ENCODE measurements around the gene ZNF275. TPM values are rescaled to one million over a fixed set of nuclear protein-coding genes. Genes with fewer than 3 reads are reported as not detected.
"Not testable (repeated sequence)": the region's sequence is repeated elsewhere in the genome, so short reads cannot be mapped to it uniquely, and the experiment has no call there.

Gene ZNF275
- polyA plus RNA-seq, 3 donors: 19.2 to 22.6 (median 21.0) TPM

DNA sequence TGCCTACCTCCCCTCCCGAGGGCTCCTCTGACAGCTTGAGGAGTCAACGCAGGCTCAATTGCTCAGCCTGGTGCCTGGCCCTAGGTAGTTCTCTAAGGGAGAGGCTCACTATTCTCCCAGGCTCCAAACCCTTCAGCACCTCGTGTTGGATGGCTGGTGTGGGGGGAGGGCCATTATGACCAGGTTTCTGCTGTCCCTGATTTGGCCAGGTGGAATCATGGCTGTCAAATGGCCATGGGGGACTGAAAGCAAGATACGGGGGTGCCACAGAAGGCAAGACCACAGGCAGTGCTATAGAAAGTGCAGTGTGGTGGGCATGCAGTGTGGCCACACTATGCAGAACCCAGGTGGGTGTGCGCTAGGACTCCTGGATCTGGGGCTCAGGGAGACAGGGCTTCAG, 21.9 kb upstream of the ZNF275 start:
- DNase-seq: no peak

DNA sequence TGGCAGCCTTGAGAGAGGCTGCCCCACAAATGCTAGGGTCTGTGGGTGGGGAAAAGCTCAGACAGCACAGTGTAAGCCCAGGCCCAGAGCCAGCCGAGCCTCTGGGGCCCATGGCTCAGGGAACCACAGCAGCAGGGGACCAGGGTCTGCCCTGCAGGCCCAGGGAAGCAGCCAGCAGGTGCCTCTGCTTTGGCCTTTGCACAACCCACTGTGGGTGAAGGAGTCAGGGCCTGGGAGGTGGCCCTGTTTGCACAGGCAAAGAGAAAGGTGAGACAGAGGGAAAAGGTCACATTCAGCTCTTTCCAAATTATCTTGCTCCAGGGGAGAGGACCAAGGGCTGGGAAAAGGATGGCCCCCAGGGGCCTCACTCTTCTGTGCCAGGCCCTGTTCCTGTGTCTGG, 21.1 kb upstream of the ZNF275 start:
- no peak for DNase-seq

DNA sequence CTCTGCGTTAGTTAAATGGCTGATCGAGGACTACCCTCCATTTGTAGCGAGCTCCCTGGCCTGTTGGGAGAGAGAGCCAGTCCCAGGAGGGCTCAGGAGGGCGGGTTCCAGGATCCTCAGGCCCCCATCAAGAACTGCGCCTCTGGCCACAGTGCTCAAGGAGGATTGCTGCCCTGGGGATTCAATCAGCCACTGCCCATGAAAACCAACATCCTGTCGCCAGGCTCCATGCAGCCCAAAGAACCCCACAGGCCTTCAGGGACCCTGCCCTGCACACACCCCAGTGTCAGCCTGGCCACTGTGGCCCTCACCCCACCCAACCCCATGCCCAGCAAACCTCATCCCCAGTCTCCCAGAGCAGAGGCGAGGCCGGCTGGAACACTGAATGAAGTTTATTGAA, 16.6 kb upstream of the ZNF275 start:
- no peak for DNase-seq

DNA sequence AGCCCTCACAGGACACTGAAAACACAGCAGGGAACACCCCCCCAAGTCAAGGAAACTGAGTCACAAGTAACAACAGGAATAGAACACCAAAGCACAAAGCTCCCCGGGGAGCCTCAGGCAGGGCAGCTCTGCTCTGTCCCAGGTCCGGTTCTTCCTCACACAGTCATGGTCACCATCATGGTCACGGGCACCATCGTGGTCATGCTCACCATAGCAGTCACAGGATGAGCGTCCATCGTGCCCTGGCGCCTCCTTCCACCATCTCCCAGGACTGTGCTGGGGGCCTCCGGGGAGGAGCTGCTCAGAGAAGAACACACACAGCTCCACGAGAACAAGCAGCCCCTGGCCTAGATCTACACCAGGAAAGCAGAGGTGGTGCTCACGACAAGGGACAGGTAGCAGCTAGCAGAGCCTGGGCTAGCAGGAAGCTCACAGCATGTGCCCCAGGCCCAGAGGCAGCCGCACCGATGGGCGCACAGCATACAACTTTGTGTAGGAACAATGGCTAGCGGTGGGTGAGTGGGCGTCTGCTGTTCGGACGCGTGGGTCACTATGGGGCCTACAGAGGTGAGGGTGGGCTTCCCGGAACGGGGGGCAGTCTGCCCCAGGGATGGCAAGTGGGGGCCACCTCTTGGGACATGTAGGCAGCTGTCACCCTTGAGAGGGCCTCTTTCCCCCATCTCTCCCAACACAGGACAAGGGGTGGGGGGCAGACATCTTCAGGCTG, 15.8 kb upstream of the ZNF275 start:
- no peak for DNase-seq

DNA sequence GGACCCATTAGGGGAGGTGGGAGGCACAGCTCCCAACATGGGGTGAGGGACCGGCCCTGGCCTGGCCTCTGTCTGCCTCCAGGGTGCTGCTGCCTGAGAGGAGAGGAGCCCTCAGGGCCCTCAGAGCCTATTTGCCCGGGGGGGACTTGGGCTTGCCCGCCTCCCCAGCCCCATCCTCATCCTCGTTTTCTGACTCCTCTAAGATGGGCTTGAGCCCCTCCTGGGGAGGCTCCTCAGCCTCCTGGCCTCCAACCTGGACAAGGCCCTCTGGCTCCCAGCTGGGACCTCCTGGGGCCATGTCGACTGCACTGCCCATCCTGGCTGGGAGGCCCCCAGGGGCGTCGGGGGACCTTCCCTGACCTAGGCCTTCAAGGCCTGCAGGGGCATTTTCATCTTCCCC, 15.1 kb upstream of the ZNF275 start:
- DNase-seq: no peak

DNA sequence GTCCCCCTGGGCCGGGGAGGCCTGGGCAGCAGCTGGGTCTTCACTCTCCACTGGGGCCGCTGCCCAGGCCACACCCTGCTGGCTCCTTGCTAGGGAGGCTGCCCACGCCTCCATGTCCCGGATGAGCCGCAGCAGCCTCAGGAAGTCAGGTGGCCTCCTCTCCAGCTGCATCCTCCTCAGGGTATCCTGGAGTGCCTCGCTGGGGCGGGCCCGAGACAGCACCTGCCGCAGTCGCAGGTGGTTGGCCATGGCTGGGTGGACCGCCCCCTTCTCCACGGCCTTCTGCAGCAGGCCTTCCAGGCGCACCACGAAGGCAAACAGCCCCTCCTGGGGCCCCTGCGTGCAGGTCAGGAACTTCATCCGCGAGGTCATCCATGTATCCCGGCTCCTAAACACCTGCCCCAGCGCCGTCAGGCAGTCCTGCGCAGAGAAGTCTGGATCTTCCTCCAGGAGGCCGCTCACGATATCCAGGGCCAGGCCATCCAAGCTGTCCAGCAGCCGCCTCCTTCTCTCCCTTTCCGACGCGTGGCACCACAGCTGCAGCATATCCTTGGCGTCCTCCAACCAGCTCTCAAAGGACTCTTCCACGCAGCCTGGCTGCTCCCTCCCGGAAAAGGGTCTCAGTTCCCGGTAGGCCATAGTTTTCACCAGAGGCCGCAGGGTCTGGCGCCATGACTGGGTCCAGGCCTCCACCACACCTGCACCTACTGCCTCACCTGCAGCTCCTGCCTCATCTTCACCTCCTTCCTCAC, 14.5 kb upstream of the ZNF275 start:
- DNase-seq: no peak

DNA sequence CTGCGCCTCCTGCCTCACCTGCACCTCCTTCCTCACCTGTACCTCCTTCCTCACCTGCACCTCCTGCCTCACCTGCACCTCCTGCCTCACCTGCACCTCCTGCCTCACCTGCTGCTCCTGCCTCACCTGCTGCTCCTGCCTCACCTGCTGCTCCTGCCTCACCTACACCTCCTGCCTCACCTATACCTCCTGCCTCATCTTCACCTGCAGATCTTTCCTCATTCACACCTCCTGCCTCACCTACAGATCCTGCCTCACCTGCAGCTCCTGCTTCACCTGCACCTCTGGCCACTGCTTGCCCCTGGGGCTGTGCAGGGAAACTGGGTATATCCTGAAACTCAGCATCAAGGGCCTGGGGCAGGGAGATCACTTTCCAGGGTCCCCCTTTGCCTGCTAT, 13.9 kb upstream of the ZNF275 start:
- DNase-seq: not testable (repeated sequence)

DNA sequence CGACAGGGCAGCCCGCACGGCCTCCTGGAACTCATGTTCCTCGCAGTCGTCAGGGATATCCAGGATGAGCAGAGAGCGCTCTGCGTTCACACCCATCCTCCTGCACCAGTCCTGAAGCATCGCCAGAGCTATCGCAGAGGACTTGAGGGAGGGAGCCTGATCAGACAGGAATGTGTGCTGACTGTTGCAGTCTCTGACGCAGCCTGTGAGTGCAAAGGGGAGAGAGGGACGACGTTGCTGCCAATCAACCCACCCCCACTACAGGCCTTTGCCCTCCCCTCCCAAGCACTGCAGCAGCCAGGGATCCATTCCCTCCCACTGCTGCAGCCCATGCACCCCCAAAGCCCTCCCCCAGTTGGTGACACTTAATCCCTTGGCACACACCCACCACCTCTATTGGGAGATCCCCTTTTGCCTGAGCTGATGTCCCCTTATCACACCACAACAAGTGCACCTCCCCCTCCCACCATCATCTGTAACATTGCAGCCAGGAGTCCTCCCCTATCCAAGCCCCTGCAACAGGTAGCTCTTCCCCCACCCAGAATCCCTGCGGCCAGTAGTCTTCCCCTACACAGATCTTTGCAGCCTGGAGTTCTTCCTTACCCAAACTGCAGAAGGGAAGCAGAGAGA, 13.3 kb upstream of the ZNF275 start:
- DNase-seq: no peak

DNA sequence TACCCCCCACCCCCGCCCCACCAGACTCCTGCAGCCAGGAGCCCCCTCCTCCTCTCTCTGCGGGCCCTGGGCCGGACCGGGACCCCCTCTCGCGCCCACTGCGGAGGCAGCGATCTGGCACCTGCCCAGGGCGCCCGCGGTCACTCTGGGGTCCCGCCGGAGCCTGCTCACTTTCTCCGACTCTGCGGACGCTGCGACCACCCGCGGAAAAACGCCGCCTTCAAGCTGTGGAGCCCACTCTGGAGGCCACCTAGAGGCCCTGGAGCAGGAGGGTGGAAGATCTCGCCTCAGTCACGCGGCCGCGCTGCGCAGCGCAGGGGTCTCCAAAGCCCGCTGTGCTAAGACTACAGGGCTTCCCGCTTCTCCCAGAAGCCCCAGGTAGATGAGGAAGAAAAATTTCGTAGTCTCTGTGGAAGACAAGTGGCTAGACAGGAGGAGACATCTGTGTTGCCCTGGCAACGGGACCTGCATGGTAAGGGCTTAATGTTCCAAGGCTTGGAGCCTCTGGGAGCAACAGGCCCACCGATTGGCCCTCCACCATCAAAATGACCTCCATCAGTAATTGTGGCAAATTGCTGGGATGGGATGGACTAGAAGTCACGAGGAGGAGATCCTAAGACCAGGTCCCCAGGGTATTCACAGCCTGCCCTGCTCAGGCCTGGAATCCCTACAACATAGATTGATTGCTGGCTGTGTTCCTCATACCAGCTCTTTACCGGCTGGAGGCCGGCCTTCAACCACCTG, 12.4 kb upstream of the ZNF275 start, which contains the start of gene PNMA6F:
Gene PNMA6F, minus strand, starts transcription at position 387 of the 744 bp plus-strand sequence. CDS start 1,093 bp downstream, outside the sequence.
- DNase-seq: no peak

DNA sequence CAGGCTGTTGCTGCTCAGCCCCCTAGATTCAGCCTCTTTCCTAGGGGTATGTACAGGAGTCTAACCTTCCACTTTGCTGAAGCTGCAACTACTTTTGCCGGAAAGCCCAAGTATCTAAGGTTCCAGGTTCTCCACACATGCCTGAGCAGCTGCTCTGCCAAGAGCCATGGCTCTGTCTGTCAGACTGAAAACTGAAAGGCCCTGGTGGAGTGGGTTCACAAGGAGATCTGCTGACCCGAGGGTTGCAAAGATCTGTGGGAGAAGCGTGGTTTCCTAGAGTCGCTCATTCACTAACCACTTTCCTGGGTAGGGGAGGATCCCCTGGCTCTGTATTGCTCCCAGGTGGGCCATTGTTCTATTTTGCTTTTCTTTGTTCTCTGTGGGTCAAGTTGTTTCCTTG, 6.4 kb upstream of the ZNF275 start:
- no peak for DNase-seq

DNA sequence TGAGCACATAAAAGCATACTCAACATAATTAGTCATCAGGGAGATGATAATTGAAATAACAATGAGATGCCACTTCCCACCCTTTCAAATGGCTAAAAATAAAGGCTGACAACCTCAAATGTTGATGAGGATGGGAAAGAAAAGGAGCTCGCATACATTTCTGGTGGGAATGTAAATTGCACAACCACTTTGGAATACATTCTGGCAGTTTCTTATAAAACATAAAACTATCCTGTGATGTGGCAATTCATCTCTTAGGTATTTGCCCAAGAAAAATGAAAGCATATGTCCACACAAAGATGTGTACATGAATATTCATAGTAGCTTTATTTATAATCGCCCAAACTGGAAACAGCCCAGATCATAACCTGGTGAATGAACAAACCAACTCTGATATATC, 687 bp upstream of the ZNF275 start:
- DNase-seq: no peak

DNA sequence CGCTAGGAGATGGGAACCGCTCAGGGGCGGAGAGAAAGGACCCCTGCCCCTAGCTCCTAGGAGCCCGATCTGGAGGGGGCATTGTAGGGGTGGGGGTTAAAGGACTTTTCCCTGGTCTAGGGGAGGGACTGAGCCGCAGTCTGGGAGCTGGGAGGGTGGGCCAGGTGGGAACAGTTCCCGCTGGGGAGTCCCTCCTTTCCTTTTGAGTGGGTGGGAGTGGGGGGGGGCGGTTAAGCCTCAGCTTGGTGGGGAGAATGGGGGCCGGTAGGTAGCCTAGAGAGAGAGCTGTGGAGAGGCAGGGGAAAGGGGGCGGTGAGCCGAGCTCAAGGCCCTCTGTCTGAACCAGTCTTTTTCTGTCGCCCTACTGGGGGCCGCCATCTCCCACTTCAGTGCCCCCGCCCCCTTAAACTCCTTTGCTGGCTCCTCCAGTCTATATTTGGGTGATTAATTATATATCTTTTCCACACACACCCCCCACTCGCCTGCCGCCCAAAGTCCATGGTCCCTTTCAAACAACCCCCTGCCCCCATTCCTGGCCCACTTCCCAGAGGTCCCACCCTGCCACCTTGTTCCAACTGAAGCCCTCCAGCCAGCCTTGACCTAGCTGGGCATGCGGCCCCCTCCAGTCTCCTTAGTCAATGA, 822 bp downstream of the ZNF275 start:
- no peak for DNase-seq

DNA sequence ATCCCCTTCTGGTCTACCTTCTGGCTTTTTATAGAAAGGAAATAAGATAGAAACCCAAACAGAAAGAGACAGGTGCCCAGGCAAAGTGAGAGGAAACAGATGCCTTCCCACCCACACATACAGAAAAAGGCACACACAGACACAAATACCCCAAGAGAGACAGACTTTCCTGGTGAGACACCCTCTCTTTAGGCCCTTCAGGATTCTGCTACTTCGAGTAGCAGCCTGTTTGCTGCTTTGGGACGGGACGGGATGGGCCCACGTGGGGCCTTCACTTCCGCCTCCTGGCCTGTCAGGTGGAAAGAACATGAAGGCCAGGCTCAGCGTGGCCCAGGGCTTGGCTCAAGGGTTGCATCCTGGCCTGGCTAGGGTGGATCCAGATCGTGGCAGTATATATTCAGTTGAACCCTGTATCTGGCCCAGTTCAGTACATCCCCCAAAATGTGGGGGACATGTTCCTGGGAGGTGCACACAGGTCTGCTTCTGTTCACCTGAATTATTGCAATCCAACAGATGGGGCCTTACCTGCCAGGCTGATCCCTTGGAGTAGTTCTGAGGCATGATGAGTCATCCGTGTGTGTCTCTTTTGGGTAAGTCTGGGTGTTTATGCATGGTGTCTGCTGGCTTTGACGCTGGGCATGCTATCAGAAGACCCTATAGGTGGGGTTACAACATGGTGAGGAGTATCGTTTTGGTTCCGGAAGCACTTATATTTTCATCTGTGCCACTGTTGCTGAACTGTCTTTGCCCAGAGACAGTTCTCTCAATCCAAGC, 2.4 kb downstream of the ZNF275 start:
- no peak for DNase-seq

DNA sequence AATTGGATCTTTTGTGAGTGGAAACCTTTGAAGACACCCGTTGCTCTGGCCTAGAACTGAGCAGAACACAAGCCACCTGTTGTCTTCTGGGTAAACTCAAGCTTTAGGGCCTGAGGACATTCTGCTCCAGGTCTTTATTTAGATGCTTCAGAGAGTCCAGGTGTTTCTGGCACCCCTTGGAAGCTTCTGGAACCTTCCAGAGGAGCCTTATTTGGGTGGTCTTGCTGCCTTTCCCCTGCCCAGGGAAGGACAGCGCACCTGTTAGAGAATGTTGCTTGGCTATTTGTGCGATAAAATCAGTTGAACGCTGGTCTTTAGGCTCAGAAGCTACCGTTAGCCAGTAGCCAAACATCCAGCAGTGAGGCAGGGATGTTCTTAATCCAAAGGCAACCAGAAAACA, 3.0 kb downstream of the ZNF275 start:
- DNase-seq: no peak

DNA sequence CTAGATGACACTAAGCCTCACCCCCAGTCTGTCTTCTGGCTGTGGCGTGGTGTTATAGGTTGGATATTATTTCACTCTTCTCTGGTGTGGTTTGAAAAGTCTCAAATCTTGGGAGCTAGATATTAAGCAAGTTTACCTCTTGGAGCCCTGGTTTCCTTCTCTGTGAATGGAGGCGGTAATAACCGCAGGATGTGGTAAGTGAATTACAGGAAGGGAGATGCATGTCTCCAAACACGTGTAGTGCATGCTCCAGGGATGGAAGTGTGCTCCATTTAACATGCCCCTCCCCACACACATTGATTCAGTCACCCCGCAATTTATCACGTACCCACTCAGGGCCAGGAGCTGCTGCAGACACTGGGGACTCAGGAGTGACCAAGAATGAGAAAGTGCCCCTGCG, 4.9 kb downstream of the ZNF275 start:
- no peak for DNase-seq

DNA sequence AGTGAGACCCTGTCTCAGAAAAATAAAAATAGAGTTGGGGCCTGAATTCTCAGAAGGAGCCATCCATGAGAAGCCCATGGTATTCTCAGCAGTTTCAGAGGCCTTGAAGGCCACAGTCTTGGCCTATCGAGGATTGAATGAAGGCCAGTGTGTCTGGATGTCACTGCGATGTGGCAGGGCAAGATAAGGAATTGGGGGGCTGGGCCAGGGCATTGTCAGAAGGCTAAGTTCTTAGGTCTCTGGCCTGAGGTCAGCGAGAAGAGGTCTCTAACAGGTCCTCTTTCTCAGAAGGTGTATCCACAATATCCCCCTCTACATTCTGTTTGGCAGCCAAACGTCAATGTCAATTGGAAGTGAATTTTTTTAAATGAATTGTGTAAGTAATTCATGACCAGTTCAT, 5.7 kb downstream of the ZNF275 start:
- no peak for DNase-seq

DNA sequence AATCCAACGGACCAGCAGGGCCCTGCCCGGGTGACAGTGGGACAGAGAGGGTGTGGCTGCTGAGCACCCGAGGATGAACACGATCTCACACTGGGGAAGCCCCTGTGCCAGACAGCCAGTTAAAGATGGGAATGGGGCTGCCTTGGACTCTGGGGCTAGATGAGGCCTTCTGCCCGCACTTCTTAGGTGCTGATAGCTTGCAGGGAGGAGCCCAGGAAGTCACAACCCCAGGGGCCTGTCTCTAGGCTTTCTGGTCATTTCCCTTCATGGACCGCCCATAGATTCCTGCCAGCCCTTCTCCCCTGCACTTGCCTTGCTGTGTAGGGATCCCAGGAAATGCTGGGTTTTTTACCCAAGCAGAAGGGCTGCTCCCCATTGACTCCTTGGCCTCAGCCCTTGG, 6.2 kb downstream of the ZNF275 start:
- no peak for DNase-seq

DNA sequence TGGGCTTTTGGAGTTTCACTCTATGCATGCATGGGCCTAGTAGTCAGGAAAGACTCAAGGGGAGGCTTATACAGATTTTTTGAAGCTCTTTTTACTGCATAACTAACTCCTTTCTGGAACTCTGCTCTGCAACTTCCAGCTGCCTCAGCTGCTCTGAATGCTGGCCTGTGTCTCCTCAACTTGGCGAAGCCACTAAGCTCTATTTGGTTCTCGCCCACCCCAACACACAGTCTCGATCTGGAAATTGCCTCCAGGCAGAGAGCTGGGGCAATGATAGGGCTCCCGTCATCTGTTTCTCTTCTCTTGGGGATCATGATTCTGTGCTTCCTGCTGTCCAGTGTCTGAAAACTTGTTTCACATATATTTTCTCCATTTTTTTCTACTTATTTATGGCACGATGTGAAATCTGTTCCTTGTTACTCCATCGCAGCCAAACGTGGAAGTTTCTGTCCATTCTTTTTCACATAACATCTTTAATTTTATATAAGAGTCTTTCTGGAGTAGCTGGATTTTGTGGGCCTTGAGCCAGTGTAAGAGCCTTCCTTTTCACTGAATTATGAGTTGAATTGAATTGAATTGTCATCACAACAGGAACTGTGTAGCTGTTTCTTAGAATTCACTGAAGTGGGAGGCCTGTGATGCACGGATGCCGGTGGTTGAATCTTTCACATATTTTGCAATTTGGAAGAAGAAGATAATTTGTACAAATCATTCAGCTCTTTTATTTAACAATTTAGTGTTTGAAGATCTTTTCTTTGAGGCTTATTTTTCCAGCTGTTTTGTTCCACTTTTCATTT, 9.0 kb downstream of the ZNF275 start:
- DNase-seq: no peak

DNA sequence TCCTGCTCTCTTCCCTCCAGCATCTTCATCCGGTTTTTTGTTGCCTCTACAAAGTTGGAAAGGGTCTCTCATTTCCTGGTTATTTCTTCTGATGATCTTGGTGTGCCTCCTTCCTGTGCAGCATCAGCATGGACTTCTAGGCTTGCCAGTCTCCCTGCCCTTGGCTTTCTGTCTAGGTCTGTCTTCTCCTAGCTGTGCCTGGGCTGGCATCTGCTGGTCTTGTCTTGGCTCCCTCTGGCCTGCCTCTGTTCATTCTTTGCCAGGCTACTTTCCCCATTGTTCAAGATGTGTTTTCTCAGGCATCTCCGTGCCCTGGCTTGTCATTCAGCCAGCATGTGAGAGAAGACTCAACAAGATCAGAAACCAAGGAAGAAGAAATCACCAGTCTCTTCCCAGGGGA, 9.7 kb downstream of the ZNF275 start:
- no peak for DNase-seq

DNA sequence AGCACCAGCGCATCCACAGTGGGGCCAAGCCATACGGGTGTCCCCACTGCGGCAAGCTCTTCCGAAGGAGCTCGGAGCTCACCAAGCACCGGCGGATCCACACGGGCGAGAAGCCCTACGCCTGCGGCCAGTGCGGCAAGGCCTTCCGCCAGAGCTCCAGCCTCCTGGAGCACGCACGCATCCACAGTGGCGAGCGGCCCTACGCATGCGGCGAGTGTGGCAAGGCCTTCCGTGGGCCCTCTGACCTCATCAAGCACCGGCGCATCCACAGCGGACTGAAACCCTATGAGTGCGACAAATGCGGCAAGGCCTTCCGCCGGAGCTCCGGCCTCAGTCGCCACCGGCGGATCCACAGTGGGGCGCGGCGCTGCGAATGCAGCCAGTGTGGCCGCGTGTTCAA, 13.6 kb downstream of the ZNF275 start:
- DNase-seq: no peak
